Pons (tissue), 1 donor: ENCODE data around the gene SSB.
A peak's percentile ranks its signal among the peaks of the same experiment; 100 is the strongest.
"Not testable (repeated sequence)": the region's sequence is repeated elsewhere in the genome, so short reads cannot be mapped to it uniquely, and the experiment has no call there.

Source experiments
- DNase-seq: peaks from one replicate; pipeline ENCODE4 v3.0.0-alpha.2; 2016; ENCODE audit warnings: low spot score

SSB gene

DNA sequence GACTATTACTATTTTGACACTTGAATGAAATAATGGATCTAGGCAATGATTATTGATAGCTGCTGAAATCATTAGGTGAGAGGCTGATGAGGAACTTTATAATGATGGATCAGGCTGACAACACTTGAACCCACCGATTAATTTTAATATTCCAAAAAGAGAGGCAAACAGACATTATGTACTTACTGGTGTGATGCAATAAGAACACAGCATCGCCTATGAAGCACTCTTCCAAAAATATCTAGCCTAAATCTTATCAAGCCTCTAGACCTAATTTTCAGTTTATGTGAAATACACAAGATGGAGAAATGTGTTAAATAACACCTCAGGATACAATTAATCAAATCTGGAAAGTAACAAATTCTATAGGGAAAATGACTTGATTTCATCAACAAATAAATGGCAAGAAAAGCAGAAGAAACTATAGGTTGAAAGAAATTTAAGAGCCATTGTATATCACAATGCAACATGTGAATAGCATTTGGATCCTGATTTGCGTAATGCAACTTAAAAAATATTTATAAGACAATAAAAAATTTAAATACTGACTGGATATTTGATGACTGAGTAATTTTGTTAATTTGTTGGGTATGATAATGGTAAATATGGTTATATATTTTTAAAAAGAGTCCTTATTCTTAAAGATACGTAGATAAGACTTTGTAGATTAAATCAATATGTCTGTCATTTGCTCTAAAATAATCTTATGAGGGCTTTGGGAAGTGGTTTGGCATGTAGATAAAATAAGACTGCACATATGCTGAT lies 17.2 kb upstream of the SSB start:
- no peak for DNase-seq

DNA sequence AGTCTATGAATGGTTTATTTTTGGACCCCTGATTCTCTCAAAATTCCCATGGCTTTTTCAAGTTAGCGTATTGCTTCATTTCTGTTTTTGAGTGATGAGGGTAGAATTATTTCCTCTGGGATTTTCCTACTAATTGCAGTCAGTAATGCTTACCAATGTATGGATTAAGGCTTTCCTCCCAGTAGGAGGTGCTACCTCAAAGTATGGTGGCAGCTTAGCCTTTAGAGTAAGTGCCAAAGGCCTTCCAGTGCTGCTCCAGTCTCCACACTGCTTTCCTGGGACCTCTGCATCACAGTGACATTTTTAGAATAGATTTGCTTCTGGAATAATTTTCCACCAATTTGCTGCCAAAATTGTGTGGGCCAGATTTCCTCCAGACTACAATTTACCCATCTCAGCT lies 16.2 kb upstream of the SSB start:
- DNase-seq, result no peak

DNA sequence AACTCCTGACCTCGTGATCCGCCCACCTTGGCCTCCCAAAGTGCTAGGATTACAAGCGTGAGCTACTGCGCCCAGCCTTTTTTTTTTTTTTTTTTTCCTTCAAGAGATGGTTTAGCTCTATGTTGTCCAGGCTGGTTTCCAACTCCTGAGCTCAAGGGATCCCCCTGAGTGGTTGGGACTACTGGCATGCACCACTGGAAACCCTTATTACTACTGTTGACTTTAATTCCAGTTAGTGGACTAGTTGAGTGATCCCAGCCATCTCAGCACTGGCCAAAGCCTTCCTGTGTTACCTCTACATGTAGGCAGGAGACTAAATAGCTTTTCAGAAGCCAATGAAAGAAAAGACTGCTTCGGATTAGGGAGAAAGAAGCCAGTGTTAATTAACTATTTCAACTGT lies 8.1 kb upstream of the SSB start:
- no peak for DNase-seq

DNA sequence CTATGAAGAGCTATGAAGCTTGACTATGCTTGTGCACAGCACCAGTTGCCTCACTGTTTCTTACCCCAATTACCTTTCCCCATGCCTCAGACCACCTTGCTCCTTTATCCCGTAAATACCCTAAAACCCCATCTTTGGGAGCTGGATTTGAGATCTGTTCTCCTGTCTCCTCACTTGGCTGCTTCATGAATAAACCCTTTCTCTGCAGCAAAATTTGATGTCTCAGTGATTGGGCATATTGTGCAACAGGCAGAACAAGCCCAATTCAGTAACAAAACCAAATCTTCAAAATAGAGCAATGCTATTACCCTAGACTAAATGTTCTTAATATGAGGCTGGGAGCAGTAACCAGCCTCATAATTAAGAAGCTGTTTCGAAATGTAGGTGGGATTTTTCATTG lies 3.5 kb upstream of the SSB start:
- DNase-seq, result no peak

DNA sequence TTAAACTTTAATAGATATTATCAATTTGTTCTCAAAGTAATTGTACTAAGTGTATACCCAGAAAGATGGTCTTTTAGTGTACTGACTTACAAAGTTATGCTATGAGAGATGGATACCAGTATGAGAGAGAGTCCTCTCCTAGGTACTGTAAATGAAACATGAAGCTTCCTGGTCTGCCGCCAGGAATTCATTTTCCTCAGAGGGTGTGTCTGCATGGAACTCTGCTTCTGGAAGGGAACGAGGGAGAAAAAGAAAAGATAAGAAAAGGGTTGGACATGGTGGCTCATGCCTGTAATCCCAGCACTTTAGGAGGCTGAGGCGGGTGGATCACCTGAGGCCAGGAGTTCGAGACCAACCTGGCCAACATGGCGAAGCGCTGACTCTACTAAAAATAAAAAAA lies 2.2 kb upstream of the SSB start:
- no peak for DNase-seq

DNA sequence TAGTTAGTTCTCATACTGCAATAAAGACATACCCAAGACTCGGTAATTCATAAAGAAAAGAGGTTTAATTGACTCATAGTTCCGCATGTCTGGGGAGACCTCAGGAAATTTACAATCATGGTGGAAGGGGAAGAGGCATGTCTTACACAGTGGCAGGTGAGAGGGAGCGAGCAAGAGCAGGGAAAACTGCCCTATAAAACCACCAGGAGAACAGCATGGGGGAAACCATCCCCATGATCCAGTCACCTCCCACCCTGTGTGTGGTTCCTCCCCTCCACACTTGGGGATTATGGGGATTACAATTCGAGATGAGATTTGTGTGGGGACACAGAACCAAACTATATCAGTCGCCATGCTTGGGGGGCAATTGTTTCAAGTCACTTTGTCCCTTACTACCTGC lies 1.1 kb upstream of the SSB start:
- no peak for DNase-seq

DNA sequence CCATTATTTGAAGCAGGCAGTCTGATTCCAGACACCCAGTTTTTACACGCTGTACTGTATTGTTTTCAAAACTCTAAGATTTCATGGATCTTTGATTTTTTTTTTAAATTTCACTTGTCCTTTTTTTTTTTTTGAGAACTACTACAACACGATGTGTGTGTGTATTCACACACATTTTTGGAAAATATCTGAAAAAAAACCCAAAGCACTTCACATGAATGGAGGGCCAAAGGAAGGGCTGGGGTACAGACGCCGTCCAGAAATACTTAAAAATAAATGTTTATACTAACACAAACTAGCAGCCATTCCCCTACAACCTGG lies 314 bp upstream of the SSB start:
- peak; percentile 29 for DNase-seq

DNA sequence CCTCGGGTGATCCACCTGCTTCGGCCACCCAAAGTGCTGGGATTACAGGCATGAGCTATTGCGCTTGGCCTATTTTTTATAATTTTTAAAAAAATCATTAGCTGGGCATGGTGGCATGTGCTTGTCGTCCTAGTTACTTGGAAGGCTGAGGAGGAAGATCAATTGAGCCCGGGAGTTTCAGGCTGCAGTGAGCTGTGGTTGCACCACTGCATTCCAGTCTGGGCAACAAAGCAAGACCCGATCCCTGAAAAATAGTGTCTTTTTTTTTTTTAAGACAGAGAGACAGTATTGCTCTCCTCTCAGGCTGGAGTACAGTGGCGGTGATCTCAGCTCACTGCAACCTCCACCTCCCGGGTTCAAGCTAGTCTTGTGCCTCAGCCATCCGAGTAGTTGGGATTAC lies 4.8 kb downstream of the SSB start:
- DNase-seq, result no peak

DNA sequence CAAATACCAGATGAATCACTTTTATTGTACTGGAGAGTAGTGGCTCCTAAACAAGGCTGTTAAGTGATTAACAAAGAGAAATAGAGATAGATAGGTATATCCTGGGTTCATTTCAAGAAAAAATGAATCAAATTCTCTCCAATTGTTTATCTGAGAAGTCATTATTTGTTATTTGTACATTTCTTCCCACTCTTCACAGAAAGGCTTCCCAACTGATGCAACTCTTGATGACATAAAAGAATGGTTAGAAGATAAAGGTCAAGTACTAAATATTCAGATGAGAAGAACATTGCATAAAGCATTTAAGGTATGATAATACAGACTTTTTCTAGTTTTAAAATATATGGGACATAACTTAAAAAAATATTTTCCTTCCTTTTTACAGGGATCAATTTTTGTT lies 7.9 kb downstream of the SSB start:
- no peak for DNase-seq

DNA sequence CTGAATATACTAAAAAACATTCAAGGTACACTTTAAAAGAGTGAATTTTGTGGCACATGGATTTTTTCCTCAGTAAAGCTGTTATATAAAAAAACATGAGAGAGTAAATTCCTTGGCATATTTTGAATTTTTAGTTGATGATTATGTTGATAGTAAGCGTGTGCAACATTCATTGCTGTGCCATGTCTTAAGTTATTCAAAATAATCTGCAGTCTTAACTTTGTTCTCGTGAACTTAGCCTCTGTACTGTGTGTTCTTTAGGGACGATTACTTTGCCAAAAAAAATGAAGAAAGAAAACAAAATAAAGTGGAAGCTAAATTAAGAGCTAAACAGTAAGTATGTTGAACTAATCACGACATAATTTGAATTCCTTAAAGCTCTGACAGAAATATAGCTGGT lies 9.6 kb downstream of the SSB start:
- DNase-seq, result no peak

DNA sequence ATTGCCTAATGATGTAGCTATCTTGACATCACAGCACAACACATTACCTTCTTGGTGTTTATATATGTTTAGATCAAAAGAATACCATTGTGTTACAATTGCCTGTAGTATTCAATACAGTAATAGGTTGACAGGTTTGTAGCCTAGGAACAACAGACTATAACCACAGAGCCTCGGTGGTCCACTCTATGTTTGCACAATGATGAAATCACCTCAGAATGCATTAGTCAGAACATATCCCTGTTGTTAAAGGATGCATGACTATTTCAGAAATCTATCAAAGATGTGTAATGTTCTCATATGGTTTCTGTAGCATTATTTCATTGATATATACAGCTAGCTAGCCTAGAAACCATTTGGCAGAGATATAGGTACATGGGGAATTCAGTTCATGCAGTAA lies 17.2 kb downstream of the SSB start:
- no peak for DNase-seq

DNA sequence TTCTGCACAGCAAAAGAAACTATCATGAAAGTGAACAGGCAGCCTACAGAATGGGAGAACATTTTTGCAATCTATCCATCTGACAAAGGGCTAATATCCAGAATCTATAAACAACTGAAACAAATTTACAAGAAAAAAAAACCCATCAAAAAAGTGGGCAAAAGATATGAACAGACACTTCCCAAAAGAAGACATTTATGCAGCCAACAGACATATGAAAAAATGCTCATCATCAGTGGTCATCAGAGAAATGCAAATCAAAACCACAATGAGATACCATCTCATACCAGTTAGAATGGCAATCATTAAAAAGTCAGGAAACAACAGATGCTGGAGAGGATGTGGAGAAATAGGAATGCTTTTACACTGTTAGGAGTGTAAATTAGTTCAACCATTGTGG lies 18.3 kb downstream of the SSB start:
- DNase-seq, result not testable (repeated sequence)

DNA sequence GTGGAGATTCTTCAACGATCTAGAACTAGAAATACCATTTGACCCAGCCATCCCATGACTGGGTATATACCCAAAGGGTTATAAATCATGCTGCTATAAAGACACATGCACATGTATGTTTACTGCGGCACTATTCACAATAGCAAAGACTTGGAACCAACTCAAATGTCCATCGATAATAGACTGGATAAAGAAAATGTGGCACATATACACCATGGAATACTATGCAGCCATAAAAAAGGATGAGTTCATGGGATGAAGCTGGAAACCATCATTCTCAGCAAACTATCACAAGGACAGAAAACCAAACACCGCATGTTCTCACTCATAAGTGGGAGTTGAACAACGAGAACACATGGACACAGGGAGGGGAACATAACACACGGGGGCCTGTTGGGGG lies 18.7 kb downstream of the SSB start:
- DNase-seq, result not testable (repeated sequence)

DNA sequence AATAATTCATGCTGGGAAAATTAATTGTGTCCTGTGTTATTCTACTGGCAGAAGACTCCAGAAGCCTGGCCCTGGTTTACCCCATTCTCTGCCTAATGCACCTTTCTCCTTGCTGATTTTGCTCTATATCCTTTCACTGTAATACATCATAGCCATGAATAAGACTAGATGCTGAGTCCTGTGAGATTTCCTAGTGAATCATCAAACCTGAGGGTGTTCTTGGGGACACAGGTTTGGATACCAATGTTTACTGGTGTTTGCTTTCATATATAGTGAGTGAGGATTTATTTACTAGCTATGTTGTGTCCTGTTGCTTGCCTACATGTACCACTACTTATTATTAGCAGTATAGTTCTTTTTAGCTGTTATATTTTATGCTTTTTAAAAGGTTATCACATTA lies 19.6 kb downstream of the SSB start:
- no peak for DNase-seq

DNA sequence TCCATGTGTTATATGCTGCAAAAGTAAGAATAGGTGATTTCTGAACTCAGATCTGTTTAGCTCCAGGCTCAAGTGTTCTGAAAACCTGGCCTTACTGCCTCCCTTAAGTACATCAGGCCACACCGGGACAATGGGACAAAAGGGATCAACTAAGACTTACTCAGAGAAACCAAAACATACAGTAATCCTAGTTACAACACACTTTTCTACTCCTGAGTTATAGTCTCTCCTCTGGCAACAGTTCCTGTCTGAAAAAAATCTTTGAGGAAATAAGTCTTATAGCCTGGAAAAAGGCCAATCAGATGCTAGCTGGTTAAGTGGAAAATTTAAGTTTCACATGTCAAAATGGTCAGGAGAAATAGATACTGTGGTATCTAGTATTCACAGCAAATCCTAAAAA lies 20.4 kb downstream of the SSB start:
- no peak for DNase-seq

DNA sequence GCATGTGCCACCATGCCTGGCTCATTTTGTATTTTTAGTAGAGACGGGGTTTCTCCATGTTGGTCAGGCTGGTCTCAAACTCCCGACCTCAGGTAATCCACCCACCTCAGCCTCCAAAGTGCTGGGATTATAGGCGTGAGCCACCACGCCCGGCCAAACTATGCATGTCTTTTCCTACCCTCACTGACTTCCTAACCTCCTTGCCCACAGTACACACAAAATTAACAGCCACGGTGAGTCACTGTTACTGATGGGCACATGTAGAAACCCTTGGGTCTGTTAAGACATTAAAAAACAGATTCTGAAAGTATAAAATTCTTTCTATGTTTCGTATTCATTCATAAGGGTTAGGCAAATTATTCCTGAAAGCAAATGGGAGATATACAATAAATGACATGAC lies 21.4 kb downstream of the SSB start:
- not testable (repeated sequence) for DNase-seq

DNA sequence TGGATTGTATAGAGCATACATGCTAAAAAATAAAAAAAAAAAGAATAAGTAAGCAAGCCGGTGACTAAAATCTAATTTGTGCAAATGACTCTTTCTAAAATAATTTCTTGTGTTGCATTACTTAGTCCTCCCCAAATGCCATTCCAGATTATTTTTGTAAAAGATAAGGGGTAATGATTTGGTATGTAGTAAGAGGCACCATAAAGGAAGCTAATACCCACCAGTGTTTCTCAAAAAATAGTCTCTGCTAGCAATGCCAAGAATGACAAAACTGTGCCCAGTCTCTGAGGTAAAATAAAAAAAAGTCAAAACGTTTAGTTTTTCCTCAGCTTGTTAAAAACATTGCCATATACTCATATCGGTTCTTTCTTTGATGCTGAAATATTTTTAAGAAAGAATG lies 23.4 kb downstream of the SSB start:
- DNase-seq, result no peak

DNA sequence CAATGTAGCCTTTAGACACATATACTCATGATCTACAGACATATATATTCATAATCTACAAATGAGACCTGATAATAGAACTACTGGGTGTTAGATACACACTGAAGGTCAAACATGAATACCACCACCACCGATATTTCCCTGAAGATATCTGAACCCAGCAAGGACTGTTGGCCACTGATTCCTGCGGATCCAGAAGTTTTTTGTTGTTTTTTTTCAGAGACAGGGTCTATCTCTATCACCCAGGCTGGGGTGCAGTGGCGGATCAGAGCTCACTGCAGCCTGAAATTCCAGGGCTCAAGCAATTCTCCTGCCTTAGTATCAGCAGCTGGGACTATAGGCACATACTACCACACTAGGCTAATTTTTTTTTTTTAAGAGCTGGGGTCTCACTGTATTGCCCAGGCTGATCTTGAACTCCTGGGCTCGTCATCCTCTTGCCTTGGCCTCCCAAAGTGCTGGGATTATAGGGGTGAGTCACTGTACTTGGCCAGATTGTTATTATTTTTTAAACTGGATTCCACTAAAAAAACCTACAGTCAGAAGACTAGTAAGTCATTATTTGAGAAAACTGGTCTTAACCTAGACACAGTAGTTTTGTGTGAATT lies 24.2 kb downstream of the SSB start:
- no peak for DNase-seq

DNA sequence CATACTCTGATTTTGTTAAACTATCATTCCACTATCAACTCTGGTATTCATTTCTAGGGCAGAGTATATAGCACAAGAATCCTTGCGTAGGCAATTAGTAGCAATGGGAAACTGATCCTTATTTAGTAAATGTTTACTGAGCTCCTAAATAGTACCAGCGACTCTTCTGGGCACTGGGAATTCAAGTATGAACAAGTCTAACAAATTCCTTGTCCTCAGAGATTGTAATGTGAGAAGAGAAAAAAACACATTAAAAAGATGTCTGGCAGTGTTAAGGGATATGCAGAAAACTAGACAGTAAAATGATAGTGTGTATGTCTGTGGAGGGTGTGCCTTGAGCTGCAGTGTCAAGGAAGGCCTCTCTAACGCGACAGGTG lies 25.3 kb downstream of the SSB start:
- no peak for DNase-seq

DNA sequence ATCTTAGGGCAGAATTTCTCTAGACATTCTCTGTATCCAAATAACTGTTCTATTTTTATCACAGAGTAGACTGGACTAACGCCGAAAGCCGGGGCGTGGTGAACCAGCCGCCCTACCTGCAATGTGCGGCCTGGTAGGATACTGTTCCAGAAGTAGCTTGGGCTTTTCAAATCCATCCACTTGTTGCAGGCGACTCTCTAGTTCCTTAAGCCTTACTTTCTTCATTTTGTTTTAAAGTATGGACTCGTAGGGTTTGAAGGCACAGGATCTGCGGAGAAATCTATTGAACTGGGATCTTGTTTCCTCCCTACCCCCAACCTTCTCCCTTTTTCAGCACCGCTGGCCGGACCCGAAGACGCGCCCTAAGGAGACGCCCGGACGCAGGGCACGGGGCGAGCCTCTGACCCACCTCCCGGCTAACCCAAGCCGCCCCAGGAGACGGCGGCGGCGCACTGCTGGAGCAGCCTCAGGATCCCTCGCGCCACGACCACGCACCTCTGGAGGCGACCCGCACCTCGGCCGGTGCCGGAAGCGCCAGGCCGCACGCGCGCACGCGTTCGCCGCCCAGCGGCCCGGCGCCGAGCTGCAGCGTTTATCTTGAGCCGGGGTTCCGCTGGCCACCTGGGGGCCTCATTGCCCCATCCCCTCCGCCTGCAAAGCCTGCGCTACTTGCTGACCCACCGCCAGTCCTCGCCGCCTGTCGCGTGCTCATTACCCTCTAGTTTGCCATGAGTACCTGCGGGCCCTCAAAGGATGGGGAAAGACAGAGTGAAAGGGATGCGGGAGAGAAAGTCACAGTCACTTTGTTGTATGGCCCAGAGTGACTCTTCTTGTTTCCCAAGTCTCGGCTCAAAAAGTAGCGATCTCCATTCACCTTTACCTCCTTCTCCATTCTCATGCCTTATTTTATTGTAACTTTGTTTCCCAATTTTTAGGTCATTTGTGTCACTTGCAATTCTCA lies 26.0 kb downstream of the SSB start, which contains the start of gene METTL5:
Gene METTL5, minus strand, starts transcription at position 533 of the 961 bp plus-strand sequence. Its CDS starts 308 bp downstream, at position 225.
- DNase-seq, result peak; percentile 78

DNA sequence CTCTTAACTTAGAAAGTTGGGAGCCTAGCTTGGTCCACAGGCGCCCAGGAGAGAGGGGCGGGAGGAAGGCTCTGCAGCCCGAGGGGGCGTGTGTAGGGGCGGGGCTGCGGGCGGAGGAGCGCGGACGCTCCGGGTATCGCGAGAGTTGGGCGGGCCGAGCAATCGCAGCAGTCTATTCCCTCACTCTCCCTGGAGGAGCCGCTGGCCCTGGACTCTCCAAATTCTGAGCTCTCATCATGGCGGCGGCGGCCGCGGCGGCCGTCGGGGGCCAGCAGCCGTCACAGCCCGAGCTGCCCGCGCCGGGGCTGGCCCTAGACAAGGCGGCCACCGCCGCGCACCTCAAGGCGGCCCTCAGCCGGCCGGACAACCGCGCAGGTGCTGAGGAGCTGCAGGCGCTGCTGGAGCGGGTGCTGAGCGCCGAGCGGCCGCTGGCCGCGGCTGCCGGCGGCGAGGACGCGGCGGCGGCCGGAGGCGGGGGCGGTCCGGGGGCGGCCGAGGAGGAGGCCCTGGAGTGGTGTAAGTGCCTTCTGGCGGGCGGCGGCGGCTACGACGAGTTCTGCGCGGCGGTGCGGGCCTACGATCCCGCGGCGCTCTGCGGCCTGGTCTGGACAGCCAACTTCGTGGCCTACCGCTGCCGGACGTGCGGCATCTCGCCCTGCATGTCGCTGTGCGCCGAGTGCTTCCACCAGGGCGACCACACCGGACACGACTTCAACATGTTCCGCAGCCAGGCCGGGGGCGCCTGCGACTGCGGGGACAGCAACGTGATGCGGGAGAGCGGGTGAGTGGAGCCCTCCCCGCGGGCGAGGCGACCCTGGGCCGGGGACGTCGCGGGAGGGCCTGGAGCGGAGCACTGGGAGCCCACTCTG lies 28.8 kb downstream of the SSB start, which contains the start of gene UBR3:
Gene UBR3, plus strand, starts transcription at position 183 of the 869 bp plus-strand sequence. Its CDS starts 54 bp downstream, at position 237.
- peak; percentile 86 for DNase-seq
